Stimulated activated CD8-positive, alpha-beta memory T cell treated with anti-CD3 and anti-CD28 coated beads, Interleukin-4, amount 100 ng/mL, for 4 hours (primary cell): ENCODE measurements around the gene SLC6A2.

Experiments
- DNase-seq, 2 donors: peaks; one replicate each; pipeline ENCODE4 v3.0.0-alpha.2; 2020; ENCODE audit warnings: low read depth in 2 of 2, low spot score in 1 of 2

The SLC6A2 gene

DNA sequence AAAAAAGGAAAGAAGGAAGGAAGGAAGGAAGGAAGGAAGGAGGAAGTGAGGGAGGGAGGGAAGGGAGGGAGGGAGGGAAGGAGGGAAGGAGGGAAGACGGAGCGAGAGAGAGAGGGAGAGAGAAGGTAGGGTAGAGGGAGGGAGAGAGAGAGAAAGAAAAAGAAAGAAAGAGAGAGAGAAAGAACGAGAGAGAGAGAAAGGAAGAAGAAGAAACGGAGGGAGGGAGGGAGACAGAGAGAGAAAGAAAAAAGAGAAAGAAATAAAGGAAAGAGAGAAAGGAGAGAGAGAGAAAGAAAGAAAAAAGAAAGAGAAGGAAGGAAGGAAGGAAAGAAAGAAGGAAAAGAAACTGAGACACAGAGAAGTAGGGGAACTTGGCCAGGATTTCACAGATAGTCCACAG lies 8.4 kb upstream of the SLC6A2 start:
- no peak for DNase-seq

DNA sequence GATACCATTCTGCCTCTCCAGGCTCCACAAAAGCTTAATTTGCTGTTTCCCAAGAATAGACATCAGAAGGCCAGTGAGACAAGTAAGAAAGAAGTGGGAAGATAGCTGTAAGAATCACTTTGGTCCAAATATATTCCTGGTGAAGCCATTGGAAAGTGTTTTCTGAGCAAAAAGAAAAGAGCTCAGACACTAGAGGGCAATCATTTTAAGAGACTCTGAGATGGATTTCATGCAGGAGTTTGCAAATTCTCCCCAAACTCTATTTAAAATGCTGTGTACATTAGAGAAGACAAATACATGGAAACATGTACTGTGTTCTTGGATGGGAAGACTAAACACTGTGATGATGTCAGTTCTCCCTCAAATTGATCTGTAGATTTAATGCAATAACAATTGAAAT lies 8.0 kb upstream of the SLC6A2 start:
- DNase-seq: no peak

DNA sequence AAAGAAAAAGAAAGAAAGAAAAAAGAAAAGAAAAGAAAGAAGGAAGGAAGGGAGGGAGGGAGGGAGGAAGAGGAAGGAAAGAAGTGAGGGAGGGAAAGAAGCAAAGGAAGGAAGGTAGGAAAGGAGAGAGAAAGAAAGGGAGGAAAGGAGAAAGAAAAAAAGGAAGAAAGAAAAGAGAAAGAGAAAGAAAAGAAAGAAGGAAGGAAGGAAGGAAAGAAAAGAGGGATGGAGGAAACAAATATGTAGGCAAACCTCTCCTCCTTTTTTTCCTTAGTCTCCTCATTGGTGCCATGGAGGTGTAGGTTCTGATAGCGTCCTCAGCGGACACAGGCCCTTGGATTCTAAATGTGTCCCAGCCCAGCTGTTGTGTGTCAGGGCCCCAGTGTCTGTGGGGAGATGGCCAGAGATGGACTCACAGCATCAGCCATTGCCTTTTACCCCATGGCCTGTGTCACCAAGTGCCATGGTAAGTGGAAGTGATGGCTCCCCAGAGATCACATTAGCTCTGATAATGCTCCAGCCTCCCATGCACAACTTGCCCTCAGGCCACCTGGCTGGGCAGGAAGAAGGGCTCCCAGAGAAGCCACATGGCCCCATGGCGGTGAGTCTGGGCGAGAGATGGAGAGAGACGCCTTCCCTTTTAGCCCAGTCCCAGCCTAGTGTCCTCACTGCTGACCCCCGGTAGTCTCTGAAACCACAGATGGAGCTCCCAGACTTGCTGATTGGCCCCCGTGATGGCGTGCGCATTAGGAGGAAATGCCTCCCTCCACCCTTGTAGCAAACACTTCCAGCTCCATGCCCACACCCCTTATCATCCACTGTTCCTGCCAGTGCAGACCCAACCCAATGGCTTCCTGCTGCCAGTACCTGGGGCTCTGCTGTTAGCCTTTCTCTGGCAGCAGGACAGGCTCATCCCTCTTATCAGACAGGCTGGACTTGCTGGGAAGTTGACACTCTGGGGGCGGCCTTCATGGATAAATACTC lies 3.7 kb upstream of the SLC6A2 start:
- no peak for DNase-seq

DNA sequence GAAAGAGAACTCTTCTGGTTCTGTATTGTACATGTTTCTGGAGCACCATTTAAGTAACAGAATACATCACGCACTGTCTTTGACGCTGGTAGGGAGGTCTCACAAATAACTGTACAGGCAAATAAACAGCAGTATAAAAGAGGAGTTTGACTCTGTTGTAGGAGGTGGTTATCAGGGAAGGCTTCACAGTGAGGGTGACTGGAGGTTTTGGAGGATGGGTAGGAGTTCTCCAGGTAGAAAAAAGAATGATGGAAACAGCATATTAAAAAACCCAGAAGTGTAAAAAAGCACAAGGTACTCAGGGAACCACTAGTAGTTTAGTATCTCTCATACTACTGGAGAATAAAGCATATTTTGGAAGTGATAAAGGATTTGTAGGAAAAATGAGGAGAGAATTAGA lies 2.7 kb upstream of the SLC6A2 start:
- no peak for DNase-seq

DNA sequence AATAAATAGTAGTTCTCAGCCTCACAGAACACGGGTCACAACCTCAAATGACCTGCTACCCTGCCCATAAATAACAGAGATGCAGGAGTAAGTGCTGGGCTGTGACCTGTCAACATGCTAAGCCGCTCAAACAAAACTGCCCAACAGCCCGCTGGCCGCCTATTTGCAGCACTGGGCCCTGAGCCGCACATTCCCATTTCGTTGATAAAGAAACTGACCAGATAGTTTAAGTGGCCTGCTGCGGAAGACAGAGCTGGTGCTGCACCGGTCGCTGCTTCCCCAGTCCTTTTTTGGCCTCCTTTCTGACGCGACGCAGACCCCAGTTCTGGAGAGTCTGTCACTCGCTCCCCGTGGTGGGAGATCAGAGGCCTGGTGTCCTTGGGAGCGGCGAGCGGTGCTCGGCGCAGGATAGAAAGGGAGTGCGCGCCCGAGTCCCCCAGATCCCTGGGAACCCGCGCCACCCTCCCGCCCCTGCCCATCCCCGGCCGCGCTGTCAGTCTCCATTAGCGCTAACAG lies 349 bp upstream of the SLC6A2 start:
- DNase-seq: no peak

DNA sequence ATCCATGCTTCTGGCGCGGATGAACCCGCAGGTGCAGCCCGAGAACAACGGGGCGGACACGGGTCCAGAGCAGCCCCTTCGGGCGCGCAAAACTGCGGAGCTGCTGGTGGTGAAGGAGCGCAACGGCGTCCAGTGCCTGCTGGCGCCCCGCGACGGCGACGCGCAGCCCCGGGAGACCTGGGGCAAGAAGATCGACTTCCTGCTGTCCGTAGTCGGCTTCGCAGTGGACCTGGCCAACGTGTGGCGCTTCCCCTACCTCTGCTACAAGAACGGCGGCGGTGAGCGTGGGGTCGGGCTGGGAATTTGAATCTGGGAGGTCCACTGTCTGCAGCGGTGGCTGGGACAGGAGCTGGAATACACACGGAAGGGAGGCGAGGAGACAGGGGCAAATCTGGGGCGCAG lies 904 bp downstream of the SLC6A2 start:
- no peak for DNase-seq

DNA sequence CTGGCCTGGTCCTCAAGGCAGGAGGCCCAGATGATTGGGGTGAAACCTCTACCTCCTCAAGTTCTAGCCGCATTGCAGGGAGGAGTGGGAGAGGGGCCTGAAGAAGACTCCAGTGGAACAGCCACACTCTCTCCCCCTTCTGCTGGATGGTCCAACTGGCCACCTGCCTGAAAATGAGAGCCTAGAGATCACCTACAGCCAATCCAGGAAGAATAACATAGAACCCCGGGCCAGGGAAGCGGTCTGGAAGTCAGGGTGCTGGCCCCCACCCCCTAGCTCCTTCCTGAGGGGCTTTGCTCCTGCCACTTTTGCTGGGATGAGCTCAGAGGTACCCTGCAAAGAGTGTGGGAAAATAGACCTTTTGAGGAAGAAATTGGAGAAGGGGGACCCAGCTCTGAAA lies 1.8 kb downstream of the SLC6A2 start:
- no peak for DNase-seq

DNA sequence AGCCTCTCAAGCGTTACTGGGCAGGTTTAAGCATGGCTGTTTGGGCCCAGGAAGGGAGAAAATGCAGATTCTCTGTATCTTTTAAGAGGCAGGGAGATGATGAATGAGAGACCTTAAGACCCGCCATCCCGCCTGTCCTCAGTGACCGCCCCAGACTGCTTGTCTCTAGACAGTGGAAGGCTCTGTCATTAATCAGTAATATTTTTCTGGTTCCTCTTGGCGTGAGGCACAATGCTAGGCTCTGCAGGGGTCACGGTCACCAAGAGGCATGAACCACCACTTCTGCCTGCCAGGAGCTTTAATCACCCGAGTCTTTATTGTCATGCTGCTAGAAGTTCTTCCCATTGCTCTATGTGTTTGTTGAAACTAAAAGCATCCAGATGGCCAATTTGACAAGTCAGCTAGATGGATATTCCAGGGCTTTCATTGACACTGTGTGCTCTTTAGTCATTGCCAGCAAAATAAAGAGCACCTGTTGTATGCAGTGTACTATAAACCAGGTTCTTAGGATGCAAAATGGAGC lies 3.2 kb downstream of the SLC6A2 start:
- DNase-seq: no peak

DNA sequence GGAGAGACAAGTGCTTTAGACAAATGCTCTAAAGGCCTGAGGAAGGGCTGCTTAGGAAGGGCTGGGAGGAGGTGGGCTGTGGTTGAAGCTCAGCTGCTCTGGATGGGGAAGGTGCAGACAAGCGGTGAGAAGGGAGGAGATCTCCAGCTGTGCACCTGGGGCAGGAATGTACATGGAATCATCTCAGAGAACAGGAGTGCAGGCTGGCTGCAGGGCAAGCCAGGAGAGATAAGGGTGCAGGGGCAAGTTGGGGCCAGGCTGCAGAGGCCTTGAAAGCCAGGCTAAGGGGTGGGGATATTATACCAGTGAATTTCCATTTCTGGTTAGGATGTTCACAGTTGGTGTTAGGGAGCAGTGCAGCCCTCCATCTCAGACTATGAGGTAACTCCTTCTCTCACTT lies 4.2 kb downstream of the SLC6A2 start:
- no peak for DNase-seq

DNA sequence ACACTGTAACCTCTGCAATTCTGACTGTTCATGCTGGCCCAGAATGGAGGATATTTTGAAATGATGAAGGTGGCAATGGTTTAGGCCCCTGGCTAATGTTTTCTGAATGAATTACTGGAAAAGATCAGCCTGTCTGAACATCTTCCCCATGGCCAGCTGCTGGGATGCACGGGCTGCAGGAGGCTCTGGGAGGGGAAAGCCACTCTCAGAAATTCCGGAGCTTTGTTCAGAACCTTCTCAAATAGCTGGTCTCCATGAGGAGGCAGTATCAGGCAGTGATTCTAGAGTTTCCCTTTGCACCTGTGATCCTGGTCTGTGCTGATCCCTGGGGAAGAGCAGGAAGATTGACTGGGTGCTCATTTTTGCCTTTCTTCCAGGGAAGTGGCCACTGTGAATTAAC lies 5.0 kb downstream of the SLC6A2 start:
- DNase-seq: no peak

DNA sequence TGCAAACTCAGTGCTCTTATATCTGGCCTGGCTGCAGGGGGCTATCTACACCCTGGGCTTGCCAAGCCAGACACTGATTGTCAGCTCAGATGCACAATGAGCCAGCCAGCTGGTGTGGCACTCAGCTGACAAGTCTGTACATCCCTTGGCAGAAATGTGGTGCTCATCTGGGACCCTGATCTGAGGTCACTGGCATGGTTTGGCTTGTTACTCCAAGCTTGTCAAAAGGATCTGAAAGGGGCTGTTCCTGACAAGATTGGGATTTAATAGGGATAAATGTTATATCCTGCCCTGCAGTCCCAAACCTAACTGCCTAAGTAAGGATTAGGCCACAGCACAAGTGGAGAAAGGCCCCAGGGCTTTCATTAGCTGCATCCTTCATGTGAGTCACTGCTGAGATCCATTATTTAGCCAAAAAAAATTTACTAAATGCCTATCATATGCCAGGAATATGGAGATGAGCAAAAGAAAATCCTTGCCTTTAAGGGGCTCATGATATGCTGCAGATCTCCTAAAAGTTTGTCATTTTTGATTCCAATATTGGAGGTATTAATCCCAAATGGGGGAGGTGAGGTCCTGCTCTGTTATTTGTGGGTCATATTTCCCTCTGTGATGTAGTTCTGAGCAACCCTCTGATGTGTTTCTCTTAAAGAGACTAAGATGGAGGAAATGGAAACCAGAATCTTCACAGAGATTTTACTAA lies 6.3 kb downstream of the SLC6A2 start:
- no peak for DNase-seq

DNA sequence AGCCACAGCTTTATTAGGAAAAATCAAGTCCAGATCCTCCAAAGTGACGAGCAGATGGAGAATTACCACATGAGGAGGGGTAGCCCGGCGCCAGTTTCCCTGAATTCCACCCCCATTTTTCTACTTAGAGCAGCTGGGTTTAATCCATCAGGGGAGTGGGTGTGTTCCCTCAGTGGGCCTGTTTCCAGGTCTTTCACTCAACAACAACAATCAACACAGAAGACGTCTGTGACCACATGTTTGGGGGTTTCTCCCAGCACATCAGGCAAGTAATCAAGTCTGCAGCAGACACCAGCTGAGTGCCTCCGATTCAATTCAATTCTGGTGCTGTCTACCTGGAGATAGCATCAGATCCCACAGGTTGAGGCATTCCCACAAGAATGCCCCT lies 6.8 kb downstream of the SLC6A2 start:
- no peak for DNase-seq

DNA sequence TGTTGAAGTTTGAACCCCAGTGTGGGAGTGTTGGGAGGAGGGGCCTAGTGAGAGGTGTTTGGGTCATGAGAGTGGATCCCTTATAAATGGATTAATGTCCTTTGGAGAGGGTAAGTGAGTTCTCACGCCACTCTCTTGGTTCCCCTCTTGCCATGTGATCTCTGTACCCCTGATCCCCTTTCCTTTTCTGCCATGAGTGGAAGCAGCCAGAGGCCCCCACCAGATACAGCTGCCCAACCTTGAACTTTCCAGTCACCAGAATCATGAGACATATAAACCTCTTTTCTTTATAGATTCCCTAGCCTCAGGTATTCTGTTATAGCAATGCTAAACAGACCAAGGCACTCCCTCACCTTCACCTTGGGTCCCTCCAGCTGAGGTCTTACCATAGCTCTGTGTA lies 7.4 kb downstream of the SLC6A2 start:
- no peak for DNase-seq

DNA sequence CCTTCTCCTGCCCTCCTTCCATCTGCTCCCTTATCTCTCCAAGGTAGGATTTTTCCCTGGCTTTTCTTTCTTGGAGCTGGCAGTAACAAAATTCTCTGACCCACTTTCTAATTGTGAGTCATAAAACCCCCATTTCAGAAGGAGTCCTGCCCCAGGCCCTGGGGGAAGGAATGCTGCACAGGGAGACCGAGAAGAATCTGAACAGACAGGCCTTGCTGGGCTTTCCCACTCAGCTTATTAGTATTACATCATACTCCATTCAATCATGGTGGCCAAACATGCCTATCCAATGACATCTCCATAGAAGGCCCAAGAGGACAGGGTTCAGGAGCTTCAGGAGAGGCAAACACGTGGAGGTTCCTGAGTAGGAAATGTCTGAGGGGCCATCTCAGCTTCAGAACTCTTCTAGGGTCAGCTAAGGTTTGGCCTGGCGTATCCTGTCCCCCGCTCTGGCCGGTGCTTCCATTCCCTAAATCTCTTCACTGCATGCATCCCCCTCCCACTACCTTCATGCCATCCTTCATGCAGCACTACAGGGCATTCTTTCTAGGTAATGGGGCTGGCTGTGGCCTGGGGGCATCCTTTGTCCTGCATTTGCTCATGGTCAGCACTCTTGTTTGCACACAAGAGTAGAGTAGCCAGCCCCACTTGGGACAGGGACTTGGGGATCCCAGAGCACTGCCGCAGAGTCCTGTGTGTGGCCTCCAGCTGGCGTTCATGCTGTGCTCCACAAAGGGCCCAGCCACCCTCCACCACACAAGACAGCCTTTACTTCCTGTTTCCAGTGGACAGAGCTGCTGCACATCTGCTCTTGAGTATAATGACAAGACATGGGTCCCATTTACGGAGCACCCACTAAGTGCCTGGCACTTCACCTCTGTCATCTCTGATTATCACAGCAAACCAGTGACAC lies 8.2 kb downstream of the SLC6A2 start:
- DNase-seq: no peak

DNA sequence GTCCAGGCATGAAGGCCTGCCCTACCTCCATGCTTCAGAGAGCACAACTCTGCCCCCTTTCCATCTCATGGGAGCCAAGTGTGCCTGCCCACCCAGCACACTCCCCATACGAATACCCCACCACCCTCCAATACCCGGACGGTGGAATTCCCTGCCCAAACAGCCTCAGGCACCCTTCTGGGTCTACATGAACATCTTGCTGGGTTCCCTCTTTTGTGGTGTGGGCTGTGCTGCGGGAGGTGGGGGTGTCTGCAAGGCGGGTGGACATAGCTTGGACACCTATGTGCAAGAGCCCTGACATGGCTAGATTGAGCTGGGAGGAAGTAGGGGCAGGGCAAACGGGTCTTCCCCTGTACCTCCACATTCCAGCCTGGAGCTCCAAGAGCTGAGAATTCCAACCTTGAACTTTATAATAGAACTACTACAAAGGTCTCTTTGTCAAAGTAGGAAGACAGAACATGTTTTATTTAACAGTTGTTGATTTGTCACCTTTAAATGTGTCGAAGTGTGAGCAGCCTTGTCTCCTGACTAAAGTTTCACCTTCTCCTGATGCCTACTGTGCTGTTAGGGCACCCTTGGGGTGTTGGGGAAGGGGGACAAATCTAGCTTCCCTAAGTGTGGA lies 9.1 kb downstream of the SLC6A2 start:
- DNase-seq: no peak

DNA sequence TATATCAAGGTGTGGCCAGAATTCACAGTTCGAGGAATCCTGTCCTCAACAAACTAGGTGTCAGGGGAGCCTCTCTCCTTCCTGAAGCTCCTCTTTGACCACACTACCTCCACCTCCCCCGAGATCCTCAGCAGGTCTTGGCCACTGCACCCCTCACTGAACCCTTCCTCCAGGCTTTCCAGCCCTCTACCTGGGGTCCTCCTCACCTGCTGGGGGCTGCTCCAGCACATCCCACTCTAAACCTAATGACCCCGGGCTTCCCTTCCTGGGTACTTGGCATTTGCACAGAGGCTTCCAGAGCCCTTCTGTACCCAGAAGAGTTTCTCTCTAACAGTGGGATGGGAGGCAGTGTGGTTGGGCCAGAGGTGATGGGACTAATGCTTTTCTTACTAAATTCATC lies 9.7 kb downstream of the SLC6A2 start:
- no peak for DNase-seq

DNA sequence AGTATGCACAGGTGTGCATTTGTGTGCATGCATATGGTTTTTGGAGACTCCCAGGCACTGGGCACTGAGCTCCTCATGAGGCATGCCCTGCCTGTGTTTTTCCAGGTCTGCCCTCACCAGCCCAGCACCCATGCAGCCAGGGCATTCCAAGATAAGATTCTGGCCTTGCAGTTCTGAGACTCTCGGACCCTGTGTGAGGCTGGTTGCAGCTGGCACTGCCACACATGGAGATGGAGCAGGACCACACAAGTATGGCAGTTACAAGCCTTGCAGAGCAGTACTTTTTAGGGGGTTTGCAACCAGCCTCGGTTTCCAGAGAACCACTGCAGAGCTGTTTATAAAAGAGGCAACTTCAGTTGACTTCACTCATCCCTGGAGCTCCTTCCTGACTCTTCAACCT lies 10.2 kb downstream of the SLC6A2 start:
- DNase-seq: no peak

DNA sequence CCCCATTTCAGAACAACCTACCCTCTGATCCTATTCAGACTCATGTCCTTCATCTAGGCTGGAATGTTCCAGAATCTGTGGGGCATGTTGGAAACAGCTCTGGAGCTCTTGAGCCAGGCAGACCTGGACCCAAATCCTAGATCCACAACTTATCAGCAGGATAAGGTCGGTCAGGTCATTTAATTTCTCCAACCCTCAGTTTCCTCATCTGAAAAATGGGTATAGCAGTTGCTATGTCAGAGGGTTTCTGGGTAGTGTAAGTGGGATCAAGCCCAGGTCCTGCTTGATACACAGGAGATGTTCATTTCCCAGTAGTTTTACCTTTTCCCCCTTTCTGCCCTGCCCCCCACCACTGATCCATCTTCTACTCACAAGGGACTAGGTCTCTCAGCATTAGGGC lies 12.0 kb downstream of the SLC6A2 start:
- no peak for DNase-seq

DNA sequence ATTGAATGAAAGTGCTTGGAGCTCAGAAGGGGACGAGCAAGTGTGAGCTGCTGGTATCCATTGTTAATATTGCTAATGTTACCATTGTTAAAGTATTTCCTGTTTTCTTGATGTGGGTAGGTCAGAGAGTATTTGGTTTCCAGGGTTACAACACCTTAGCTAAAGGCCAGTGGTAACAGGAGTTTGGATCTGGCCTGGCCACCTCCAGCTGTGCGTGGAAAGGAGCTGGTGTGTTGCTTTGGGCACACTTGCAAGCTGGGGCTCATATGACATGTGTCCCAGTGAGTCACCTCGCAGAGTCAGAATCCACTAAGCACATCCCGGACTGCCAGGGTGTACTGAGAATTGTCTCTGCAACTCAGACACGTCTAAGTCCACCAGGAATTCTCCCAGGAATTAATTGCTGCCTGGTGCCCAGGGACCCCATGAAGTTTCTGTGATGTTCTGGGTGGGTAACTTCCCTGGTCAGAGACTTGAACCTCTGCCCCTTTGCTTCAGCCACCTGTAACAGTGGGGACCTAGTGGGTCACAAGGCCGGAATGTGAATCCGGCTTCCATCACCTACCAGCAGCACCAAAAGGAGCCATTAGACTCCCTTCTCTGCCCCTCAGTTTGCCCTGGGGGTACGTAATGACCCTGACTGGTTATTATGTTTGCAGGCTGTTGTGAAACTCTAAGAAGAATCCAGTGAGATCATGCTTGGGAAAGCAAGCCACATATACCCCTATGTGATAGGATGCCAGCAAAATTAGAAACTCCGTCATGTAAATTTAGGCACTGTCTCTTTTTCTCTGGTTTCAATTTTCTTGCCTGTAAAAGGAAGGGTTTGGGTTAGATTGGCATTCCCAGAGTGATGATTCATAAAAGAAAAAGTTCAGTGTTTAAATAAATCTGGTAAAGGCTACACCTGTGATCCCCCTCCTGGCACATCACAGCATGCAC lies 12.8 kb downstream of the SLC6A2 start:
- no peak for DNase-seq
